ENCODE data around the gene REEP6. TPM values are rescaled to one million over a fixed set of nuclear protein-coding genes. Genes with fewer than 3 reads are reported as not detected.
"Not testable (repeated sequence)": the region's sequence is repeated elsewhere in the genome, so short reads cannot be mapped to it uniquely, and the experiment has no call there.

Gene REEP6
- total RNA-seq, 1 donor from 2014 or later = 8.5 TPM

- ATAC-seq = no peak
Observed at GRCh38 chr19:1473085-1473851, 17.7 kb upstream of the REEP6 start.

GRCh38 chr19:1474011-1474764, 16.8 kb upstream of the REEP6 start:
- ATAC-seq = no peak

DNA sequence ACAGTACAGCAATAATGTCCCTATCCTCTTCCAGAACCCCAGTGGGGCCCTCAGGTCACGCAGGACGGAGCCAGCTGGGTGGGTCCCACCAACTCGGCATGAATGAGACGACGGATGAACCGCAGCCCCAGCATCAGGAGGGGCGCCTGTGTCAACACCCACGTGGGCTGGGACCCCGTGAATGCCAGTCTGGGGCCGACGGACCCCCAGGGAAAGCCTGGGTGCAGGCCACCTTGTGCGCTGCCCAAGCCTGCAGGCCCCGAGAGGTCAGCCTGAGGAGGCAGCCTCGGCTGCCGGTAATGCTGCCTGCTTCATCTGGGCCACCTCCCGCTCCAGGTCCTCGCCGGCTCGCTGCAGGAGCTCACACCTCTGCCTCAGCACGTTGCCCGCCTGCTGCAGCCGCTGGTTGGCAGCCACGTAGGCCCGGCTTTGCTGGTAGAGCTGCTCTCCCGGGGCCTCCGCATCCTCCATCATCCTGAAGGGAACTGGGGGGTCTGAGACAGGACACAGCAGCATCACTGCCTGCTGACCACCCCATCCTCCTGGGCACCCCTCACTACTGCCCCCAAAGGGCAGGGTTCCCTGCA, 16.1 kb upstream of the REEP6 start:
- no peak for ATAC-seq

DNA sequence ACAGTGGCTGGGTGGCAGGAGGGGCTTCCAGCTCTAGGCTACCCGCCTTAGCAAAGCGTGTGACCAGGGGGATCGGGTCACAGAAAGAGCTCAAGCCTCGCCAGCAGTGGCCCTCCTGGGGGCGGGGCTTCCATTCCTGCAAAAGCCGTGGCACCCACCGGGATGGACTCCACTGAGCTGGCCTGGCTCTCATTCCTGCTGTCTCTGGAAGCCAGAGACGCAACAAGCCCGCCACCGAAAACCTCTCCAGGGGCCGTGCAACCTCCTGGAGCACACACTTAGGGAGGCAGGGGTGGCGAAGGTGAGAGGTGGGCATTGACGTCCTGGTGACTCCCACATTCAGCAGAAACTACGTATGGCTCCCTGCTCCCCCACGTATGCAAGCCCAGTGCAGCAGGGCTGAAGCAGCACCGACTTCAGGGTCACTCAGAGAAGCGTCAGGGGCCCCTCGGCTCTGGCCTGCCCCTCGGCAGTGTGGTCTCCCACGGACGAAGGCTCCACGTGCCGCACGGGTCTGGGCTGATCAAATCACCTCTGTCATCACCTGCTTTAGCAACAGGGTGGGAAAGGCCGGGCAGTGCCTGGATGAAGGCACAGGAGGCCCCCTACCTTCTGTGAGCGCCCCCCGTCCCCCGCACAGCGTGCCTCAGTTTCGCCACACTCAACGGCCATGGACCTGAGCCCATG, 15.1 kb upstream of the REEP6 start:
- no peak for ATAC-seq

DNA sequence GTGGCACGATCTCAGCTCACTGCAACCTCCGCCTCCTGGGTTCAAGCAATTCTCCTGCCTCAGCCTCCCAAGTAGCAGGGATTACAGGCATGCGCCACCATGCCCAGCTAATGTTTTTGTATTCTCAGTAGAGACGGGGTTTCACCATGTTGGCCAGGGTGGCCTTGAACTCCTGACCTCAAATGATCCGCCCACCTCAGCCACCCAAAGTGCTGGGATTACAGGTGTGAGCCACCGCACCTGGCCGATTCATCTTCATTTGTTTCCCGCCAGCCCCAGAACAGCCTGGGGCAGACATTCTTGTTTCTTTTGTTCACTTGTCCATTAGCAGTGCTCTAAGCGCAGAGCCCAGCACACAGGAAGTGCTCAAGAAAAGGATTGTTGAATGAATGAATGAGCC, 13.9 kb upstream of the REEP6 start:
- not testable (repeated sequence) for ATAC-seq

DNA sequence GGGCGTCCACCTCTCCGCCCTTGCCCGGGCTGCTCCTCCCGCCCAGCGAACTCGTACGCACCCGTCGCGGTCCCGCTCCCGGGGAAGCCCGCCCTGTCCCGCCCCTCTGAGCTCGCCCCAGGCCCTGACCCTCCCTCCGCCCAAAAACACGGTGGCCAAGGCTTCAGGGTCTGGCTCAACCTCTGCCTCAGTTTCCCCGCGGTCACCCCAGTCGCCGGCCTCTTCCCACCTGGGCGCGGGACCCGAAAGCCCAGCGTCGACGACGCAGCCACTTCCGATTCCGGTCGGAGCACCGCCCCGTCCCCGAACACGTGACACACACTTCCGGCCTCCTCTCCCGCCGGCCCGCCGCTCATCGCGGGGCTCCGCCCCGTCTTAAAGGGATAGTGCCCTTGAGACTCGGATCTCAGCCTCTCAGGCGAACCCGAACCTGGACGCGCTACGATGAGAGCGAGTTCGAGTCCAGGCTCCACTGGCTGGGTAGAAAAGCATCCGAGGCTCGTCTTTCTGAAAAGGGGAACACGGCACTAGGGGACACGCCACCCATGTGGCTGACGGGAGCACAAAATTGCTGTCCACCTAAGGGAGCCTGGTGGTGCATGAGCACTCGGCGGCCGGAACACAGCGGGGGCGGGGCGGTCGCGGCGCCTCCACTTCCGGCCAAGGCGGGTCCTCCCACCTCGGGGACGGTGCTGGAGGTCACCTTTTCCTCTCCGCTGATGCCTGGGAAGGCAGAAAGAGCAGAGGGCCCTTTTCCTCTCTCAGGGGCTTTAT, 11.9 kb upstream of the REEP6 start, which contains the start of gene C19orf25:
Gene C19orf25, minus strand, starts transcription at position 282 of the 774 bp plus-strand sequence. CDS start 312 bp downstream, outside the sequence.
- ATAC-seq = peak; percentile 88

- no peak for ATAC-seq
Observed at GRCh38 chr19:1481224-1481892, 9.6 kb upstream of the REEP6 start.

GRCh38 chr19:1481893-1482360, 9.1 kb upstream of the REEP6 start:
- no peak for ATAC-seq

DNA sequence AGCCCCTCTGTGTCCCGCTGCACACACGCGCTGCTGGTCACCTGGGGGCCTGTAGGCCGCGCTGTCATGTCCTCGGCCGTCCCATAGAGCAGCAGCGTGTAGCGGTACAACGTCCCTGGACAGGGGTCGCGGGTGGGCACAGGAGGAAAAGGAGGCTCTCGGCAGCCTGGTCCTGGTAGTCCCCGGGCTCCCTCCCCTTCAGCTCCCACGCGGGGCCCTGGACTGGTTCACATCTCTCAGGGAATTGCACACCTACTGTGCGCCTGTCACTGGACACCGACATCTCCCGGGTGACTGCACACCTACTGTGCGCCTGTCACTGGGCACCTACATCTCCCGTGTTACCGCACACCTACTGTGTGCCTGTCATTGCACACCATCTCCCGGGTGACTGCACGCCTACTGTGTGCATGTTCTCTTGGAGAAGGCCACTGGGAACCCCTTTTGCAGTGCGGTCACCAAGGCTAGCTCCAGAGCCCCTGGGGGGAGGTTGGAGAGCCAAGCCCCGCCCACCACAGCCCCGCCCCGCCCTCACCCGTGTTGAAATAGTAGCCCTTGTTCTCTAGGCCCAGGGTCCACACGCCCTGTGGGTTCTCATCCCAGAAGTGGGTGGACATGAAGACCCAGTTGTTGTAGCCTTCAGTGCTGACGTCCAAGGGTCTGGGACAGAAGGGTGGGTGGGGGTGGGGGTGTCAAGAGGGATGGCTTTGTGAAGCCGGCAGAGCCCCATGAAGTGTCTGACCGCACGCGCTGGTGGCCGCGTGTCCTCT, 8.4 kb upstream of the REEP6 start:
- ATAC-seq = no peak

GRCh38 chr19:1483131-1483978, 7.6 kb upstream of the REEP6 start:
- no peak for ATAC-seq

DNA sequence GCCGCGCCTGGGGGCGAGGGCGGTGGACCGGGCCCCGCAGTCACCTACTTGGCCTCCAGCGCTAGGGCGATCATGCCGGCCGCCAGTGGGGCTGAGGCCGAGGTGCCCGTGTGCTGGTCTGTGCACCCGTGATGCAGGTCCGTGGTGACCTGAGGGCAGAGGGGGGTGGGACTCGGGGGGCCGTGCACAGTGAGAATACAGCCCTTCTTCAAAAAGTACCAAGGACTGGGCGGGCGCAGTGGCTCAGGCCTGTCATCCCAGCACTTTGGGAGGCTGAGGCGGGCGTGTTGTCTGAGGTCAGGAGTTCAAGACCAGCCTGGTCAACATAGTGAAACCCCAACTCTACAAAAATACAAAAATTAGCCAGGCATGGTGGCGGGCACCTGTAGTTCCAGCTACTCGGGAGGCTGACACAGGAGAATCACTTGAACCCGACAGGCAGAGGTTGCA, 7.0 kb upstream of the REEP6 start:
- no peak for ATAC-seq

DNA sequence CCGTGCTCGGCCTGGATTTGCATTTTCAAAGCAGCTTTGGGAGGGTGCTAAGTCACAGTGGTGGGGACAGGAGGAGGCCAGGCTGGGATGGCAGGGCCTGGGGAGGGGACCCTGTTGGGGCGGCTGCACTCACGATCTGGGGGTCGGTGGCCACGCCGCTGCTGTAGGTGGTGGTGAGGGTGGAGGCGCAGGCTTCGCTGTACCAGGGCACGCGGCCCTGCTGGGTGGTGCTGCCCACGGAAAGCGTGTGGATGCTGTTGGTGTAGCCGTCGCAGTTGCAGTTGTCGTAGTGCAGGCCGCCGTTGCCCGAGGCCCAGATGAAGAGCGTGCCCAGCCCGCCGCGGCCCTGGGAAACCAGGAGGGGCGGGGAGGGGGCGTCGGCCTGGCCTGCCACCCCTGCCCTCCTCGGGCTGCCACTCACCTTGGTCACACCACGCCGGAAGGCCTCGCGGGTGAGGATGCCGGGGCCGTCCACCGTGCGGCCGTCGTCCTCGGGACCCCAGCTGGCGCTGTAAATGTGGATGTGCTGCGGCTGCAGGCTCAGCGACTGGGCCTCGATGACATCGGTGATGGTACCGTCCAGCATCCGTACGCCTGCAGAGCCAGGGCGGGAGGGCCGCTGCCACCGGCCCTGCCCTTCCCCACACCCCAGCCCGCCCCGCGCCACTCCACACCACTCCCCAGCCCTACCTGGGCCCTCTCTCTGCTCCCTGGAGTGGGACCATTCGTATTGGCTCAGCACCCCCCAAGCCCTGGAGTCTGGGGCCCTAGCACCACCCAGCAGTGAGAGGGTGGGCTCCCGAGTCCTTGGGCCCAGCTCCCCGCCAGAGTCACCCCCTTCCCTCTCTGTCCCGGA, 4.0 kb upstream of the REEP6 start:
- ATAC-seq = no peak

- ATAC-seq = no peak
Observed at GRCh38 chr19:1487576-1488281, 3.3 kb upstream of the REEP6 start.

GRCh38 chr19:1488282-1488601, 2.7 kb upstream of the REEP6 start:
- ATAC-seq = no peak

- no peak for ATAC-seq
Observed at GRCh38 chr19:1489463-1490310, 1.3 kb upstream of the REEP6 start.

- peak; percentile 93 for ATAC-seq
Observed at GRCh38 chr19:1490311-1491113, 469 bp upstream of the REEP6 start, which contains the start of gene PCSK4. Gene PCSK4, minus strand, starts transcription at chr19:1490350. Its CDS starts 4 bp downstream, at chr19:1490346.
